Keratinocyte (primary cell): Measurements from ENCODE around the gene CAMK2D. TPM values are rescaled to one million over a fixed set of nuclear protein-coding genes. Genes with fewer than 3 reads are reported as not detected.
A peak's percentile ranks its signal among the peaks of the same experiment; 100 is the strongest.

ENCODE experiments used
- DNase-seq: peaks from one replicate; pipeline ENCODE4 v3.0.0-alpha.2; 2011; ENCODE audit warnings: low read depth, missing footprints, low spot score
- FAIRE-seq: peaks from 2 replicates; lab custom pipeline; 2011; peaks lifted over from hg19 to GRCh38; lab: Jason Lieb, UNC
- H2AFZ ChIP-seq: 2 replicates; pipeline ENCODE4 v1.6.0; 2012; ENCODE audit warnings: low read length, control low read depth, inconsistent platforms; ENCODE audit not compliant: control insufficient read depth
- H3K27ac ChIP-seq: 2 replicates; pipeline ENCODE4 v1.5.1; 2011; ENCODE audit warnings: low read length; ENCODE audit not compliant: control insufficient read depth, insufficient read depth
- H3K27me3 ChIP-seq: 3 replicates; pipeline ENCODE4 v1.6.0; 2011; ENCODE audit warnings: low read length; ENCODE audit not compliant: control insufficient read depth, insufficient read depth; ENCODE audit errors: extremely low read depth
- H3K36me3 ChIP-seq, 2 experiments: 2 replicates in 1 of 2; 3 replicates in 1 of 2; pipeline ENCODE4 v1.5.1; 2011; ENCODE audit warnings: low read length in 2 of 2, mild to moderate bottlenecking in 1 of 2; ENCODE audit not compliant: control insufficient read depth in 2 of 2, insufficient read depth in 2 of 2; ENCODE audit errors: extremely low read depth in 1 of 2
- H3K4me1 ChIP-seq: 3 replicates; pipeline ENCODE4 v1.5.1; 2011; ENCODE audit warnings: low read length; ENCODE audit not compliant: control insufficient read depth, insufficient read depth; ENCODE audit errors: extremely low read depth
- H3K4me2 ChIP-seq: 3 replicates; pipeline ENCODE4 v1.6.0; 2011; ENCODE audit warnings: low read depth, low read length; ENCODE audit not compliant: control insufficient read depth, insufficient read depth; ENCODE audit errors: extremely low read depth
- H3K4me3 ChIP-seq, 3 experiments: fragments of 200-600 bp in 1 of 3; sonication (generic) in 1 of 3; 2 replicates in 2 of 3; 3 replicates in 1 of 3; pipeline ENCODE4 v1.5.1; 2011 to 2016; ENCODE audit warnings: low read length in 3 of 3, mild to moderate bottlenecking in 3 of 3, control low read depth in 2 of 3, inconsistent platforms in 1 of 3, low read depth in 1 of 3, mixed read lengths in 1 of 3, mixed run types in 1 of 3, moderate library complexity in 1 of 3; ENCODE audit not compliant: control insufficient read depth in 2 of 3, insufficient read depth in 2 of 3; ENCODE audit errors: extremely low read depth in 1 of 3
- H3K79me2 ChIP-seq: 2 replicates; pipeline ENCODE4 v1.6.0; 2012; ENCODE audit warnings: low read length; ENCODE audit not compliant: control insufficient read depth, insufficient read depth
- H3K9ac ChIP-seq: 3 replicates; pipeline ENCODE4 v1.6.0; 2011; ENCODE audit warnings: low read length; ENCODE audit not compliant: control insufficient read depth, insufficient read depth; ENCODE audit errors: extremely low read depth
- H3K9me1 ChIP-seq: 3 replicates; pipeline ENCODE4 v1.6.0; 2011; ENCODE audit warnings: low read length; ENCODE audit not compliant: control insufficient read depth, insufficient read depth; ENCODE audit errors: extremely low read depth
- H3K9me3 ChIP-seq: 2 replicates; pipeline ENCODE4 v1.5.1; 2012; ENCODE audit warnings: low read depth, low read length; ENCODE audit not compliant: control insufficient read depth
- H4K20me1 ChIP-seq: 3 replicates; pipeline ENCODE4 v1.6.0; 2011; ENCODE audit warnings: low read length; ENCODE audit not compliant: control insufficient read depth, insufficient read depth; ENCODE audit errors: extremely low read depth
- EZH2 ChIP-seq: IDR thresholded peaks from one replicate; pipeline ENCODE4 v1.6.1; 2012; ENCODE audit warnings: inconsistent platforms, mild to moderate bottlenecking, low read length, moderate library complexity
- dilution Hi-C: fragments of 300-500 bp; cut with MboI; formaldehyde crosslinking; loops from one replicate; pipeline ENCODE4 v1.7.0; 2020; ENCODE audit warnings: low sequenced_read_pairs; ENCODE audit not compliant: extremely low pct_ligation_motif_present
- polyA plus RNA-seq, 5 experiments: library from polyadenylated mRNA; depleted of rRNA in 3 of 5; stranded (reverse) in 3 of 5; stranded (forward) in 1 of 5; unstranded in 1 of 5; fragments of >200 nt; gene quantifications; 1 replicate in 1 of 5; 2 replicates in 3 of 5; 3 replicates in 1 of 5; pipeline versions ENCODE4 v1.2.1 to v1.2.3, GENCODE V29; 2011 to 2012; ENCODE audit warnings: missing spikeins in 2 of 5, low read depth in 1 of 5, low replicate concordance in 1 of 5
- TF ChIP-seq, protein P1 (sequence below), 3 experiments: IDR thresholded peaks in 1 of 3; conservative IDR thresholded peaks in 1 of 3; optimal IDR thresholded peaks in 1 of 3; 2 replicates in 2 of 3; 3 replicates in 1 of 3; pipeline versions ENCODE3 to v1.5.1; 2011; ENCODE audit warnings: low read length in 3 of 3, mild to moderate bottlenecking in 3 of 3, moderate library complexity in 2 of 3, control low read depth in 1 of 3, inconsistent platforms in 1 of 3; ENCODE audit not compliant: insufficient read depth in 2 of 3; ENCODE audit errors: extremely low read depth in 1 of 3

Gene CAMK2D
- polyA plus RNA-seq, 1 donor (not counting 4 experiments of a cell fraction or from before 2014, with no cell fraction given), result 18.8 TPM

DNA sequence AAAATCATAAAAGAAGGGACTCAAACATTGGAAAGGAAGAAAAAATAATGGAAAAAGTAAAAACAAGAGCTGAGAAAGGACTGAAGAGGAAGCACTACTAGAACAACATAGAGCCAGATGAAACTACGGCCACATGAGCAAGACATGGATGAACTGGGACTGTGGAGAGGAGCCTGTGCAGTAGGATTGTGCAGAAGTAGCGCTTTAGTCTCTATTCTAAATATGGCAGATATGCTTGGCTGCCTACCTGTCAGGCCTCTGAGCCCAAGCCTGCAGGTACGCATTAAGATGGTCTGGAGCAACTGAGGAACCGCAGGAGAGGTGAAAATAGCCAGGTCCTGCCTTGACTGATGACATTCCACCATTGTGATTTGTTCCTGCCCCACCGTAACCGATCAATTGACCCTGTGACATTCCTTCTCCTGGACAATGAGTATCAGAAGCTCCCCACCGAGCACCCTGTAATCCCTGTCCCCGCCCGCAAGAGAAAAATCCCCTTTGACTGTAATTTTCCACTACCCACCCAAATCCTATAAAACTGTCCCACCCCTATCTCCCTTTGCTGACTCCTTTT lies 154.3 kb downstream of the CAMK2D start:
- Histone ChIP-seq H3K4me1 (no peaks in the 10 kb centered on the region), H3K9me1 (no peaks in the 10 kb centered on the region), H3K27ac (no peak overlapping the region), H3K9me3 (no peaks in the 10 kb centered on the region), H3K79me2 (no peaks in the 10 kb centered on the region), H2AFZ (no peak overlapping the region), H4K20me1 (no peaks in the 10 kb centered on the region), H3K4me3 (no peak overlapping the region), H3K9ac (no peak overlapping the region), H3K36me3 (no peaks in the 10 kb centered on the region), H3K4me2 (no peak overlapping the region), H3K27me3 (no peaks in the 10 kb centered on the region)
- FAIRE-seq (peak; percentile 13), DNase-seq (no peak)
- TF ChIP-seq, protein P1, sequence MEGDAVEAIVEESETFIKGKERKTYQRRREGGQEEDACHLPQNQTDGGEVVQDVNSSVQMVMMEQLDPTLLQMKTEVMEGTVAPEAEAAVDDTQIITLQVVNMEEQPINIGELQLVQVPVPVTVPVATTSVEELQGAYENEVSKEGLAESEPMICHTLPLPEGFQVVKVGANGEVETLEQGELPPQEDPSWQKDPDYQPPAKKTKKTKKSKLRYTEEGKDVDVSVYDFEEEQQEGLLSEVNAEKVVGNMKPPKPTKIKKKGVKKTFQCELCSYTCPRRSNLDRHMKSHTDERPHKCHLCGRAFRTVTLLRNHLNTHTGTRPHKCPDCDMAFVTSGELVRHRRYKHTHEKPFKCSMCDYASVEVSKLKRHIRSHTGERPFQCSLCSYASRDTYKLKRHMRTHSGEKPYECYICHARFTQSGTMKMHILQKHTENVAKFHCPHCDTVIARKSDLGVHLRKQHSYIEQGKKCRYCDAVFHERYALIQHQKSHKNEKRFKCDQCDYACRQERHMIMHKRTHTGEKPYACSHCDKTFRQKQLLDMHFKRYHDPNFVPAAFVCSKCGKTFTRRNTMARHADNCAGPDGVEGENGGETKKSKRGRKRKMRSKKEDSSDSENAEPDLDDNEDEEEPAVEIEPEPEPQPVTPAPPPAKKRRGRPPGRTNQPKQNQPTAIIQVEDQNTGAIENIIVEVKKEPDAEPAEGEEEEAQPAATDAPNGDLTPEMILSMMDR (optimal IDR thresholded peaks at IDR 0.05 in 1 of 3, IDR thresholded peaks at IDR 0.05 in 1 of 3, conservative IDR thresholded peaks at IDR 0.05 in 1 of 3; ENCODE audit: extremely low read depth in 1 of 3, insufficient read depth in 2 of 3, low read length in 3 of 3), result no peak
- TF ChIP-seq EZH2, result no peak
- dilution Hi-C loops, result no loop called here

DNA sequence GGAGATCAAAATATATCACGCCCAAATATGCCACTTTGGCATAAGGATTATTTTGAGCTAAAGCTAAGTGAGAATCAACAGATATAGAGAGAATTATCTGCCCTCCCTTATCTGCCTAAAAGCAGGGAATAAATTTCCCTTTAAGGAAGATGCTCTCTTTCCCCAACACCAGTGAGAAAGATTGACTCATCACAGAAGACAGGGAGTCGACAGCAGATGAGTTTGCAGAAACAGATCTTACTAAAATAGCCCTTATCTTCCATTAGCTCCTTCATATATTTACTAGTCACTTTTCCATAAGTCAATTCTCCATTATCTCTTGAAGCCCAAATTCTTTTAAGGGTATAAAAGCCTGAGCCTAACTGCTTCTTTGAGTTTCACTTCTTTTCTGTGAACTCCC lies 156.6 kb downstream of the CAMK2D start:
- Histone ChIP-seq H3K4me1 (no peaks in the 10 kb centered on the region), H2AFZ (no peak overlapping the region), H3K4me3 (no peak overlapping the region), H3K36me3 (no peaks in the 10 kb centered on the region), H3K9me1 (no peaks in the 10 kb centered on the region), H3K79me2 (no peaks in the 10 kb centered on the region), H4K20me1 (no peaks in the 10 kb centered on the region), H3K4me2 (no peak overlapping the region), H3K27me3 (no peaks in the 10 kb centered on the region), H3K27ac (no peak overlapping the region), H3K9me3 (no peaks in the 10 kb centered on the region), H3K9ac (no peak overlapping the region)
- FAIRE-seq (peak; percentile 17), DNase-seq (no peak)
- TF ChIP-seq, protein P1 (optimal IDR thresholded peaks at IDR 0.05 in 1 of 3, IDR thresholded peaks at IDR 0.05 in 1 of 3, conservative IDR thresholded peaks at IDR 0.05 in 1 of 3; ENCODE audit: extremely low read depth in 1 of 3, insufficient read depth in 2 of 3, low read length in 3 of 3), result no peak
- TF ChIP-seq EZH2, result no peak
- dilution Hi-C loops, result no loop called here
